GM18519 (cell line): ENCODE results near the gene MFN2.
A peak's percentile ranks its signal among the peaks of the same experiment; 100 is the strongest.
"Not testable (repeated sequence)": the region's sequence is repeated elsewhere in the genome, so short reads cannot be mapped to it uniquely, and the experiment has no call there.

Experiments used
- ATAC-seq: cut with Tn5 transposase; IDR thresholded peaks from one replicate; pipeline ENCODE4 v1.9.1; 2021; ENCODE audit warnings: mild to moderate bottlenecking, moderate library complexity; ENCODE audit not compliant: unreplicated experiment, low FRiP score

The MFN2 gene

DNA sequence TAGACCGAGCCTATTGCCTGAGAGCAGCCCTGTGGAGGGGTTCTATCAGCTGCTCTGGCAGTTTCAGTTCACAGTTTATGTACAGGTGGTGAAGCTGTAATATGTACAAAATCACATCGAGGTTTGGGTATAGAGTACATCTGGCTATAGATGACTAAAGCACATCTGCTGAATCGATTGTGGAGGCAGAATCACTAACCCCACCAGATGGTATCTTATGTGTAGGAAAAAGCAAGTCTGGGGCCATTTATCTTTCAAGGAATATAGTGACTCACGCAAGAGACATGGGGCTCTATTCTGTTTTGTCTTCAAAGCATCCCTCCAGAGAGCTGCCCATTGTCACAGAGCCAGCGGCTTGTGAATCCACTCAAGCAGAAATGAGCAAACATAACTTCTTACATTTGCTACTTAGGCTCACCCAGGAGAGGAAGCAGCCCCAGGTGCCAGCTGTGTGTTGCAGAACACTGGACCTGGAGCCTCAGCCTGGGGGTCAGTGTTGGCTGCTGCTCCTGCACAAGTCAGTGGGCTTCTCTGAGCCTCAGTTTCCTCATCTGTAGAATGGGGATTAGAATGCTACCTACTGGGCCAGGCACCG, 60.3 kb downstream of the MFN2 start:
- ATAC-seq, result peak; percentile 63

DNA sequence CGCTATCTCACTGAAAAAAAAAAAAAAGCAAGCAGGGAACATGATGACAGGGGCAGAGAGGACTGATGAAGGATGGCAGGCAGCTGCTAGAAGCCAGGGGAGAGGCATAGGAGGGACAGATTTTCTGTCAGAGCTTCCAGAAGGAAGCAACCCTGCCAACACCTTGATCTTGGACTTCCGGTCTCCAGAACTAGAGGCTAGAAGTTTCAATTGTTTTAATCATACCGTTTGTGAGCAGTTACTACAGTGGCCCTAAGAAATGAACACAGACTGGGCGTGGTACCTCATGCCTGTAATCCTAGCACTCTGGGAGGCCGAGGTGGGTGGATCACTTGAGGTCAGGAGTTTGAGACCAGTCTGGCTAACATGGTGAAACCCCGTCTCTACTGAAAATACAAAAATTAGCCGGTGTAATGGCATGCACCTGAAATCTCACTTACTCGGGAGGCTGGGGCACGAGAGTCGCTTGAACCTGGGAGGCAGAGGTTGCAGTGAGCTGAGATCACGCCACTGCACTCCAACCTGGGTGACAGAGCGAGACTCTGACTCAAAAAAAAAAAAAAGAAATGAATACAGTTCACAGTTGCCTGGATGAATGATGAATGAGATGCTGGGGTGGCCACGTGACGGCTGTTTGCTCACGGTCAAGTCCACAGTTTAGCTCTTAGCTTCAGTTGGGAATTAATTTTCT, 64.1 kb downstream of the MFN2 start:
- ATAC-seq, result not testable (repeated sequence)

DNA sequence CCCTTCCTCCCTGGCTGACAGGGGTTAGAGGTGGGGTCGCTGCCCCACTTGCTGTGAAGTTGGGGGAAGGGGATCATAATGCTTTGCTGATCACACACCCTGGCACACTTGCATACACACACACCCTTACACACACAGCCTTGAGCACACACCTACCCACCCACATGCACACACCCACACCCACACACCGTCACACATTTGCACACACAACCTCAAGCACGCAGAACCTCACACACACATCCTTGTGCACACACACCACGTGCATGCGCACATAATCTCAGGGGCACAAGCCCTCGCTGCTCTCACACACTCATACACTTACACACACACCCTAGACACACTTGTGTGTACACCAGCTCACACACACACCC, 66.5 kb downstream of the MFN2 start:
- no peak for ATAC-seq

DNA sequence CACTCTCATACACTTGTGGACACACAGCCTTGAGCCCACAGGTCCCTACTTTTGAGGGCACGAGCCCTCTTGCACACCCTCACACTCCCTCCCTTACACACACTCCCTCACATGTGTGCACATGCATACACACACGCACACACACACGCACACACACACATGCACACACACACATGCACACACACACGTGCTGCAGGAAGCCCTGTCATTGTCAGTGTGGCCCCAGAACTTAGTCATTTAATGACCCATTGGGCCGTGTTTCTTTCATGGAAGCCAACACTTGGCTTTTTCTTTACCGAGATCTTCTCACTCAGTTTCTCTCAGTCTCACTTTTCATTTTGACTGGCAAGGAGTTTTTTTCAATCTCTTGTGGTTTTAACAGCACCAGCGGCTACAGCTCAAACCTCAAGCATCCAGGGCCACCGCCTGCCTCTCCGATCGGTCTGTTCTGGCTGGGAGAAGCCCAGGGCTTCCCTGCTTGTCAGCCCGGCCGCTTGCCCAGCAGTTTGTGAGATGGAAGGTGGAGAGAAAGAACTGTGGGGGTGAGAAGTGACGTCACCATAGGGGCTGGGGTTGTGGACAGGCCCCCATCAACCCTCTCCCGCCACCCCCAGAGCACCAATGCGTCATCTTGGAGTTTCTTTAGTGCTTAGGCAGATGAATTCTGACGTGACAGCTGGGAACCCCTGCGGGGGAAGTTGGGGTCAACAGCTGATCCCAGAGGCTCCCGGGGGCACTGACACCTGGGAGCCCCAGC, 67.1 kb downstream of the MFN2 start:
- ATAC-seq, result no peak

DNA sequence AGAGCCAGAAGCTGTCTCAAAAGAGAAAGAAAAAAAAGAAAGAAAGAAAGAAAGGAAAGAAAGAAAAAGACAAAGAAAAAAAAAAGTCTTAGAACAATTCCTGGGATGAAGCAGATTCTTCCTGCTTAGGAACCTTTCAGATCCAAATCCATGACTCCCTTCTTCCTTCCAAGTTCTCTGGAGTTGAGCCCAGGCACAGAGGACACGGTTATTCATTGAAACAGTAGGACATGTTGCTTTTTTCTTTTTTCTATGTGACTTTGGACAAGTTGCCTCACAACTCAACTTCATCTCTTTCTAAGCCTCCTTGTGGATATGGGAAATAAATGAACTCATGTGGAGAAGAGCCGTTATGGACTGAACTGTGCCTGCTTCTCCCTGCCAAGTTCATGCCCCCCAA, 68.1 kb downstream of the MFN2 start:
- ATAC-seq, result no peak

DNA sequence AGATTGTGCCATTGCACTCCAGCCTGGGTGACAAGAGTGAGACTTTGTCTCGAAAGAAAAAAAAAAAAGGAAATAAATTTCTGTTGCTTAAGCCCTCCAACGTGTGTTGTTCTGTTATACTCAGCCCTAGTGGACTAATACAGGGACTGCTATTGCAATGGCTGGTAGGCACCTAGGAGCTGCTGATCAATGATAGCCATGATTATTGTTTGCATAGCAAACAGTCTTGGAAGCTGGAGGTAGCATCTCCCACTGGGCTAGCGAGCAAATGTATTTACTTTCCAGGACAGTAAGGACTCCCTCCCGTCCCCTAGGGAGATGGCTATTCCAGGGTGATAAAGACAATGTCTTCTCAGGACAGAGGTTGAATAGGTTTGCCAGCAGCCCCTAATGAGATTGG, 69.4 kb downstream of the MFN2 start:
- no peak for ATAC-seq

DNA sequence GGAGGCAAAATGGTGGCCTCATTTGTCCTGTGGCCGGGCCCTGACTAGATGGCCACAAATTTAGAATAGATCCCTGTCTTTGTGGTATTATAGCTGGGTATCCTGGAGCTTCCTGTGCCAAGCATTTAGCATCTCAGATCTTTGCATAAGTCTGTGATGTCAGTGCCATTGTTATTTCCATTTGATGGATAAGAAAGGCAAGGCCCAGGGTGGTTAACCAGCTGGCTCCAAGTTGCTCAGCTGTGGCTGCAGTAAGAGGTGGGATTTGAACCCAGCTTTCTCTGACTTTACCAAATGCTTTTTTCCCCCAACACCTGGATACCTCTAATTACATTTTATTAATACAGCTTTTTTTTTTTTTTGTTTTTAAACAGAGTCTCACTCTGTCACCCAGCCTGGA, 71.1 kb downstream of the MFN2 start:
- no peak for ATAC-seq

DNA sequence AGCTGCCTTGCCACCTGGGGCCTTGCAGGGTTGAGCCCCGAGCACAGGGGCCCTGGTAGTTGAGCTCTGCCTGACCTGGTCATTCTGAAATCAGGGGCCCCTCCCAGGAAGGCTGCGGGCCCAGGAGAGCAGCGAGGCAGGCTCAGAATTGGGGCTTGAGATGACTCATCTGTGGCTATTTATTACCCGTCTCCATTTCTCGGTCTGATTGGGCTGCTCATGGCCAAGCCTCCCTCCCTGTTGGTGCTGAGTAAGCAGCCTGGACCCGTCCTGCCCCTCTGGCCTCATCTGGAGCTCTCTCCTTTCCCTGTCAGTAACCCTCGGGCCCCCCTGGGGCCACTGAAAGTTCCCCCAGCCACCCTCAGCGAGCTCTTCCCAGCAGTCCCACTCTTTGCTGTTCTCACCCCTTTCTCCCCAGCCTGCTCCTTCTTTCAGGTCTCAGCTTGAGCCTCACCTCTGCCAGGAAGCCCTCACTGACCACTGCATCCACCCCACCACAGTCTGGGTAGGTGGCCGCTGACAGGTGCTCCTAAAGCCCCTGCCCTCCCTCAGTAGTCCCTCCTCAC, 71.8 kb downstream of the MFN2 start:
- peak; percentile 49 for ATAC-seq

DNA sequence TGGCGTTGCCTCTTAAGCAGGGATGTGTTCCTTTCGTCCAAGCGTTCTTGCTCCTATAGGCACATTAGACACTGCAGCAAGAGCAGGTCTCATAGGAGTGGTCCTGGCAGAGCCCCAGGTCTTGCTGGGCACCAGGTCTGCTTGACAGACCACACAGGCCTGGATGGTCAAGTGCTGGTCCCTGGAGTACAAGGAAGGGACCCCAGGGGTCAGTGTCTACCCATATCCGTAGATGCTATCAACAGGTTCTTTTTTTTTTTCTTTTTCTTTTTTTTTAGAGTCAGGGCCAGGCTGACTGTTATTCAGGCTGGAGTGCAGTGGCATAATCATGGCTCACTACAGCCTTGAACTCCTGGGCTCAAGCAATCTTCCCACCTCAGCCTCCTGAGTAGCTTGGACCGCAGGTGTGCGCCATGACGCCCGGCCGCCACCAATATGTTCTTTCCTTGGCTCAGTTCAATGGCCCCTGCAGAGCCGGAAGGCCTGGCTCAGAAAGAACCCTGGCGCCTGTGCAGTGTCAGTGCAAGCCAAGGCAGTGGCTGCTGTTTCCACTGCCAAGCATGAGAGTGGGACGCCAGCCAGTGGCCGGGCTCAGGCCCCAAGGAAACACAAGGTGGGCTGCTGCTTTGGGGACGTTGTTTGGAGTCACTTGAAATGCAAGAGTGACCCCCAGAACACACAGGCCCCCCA, 72.9 kb downstream of the MFN2 start:
- ATAC-seq, result no peak

DNA sequence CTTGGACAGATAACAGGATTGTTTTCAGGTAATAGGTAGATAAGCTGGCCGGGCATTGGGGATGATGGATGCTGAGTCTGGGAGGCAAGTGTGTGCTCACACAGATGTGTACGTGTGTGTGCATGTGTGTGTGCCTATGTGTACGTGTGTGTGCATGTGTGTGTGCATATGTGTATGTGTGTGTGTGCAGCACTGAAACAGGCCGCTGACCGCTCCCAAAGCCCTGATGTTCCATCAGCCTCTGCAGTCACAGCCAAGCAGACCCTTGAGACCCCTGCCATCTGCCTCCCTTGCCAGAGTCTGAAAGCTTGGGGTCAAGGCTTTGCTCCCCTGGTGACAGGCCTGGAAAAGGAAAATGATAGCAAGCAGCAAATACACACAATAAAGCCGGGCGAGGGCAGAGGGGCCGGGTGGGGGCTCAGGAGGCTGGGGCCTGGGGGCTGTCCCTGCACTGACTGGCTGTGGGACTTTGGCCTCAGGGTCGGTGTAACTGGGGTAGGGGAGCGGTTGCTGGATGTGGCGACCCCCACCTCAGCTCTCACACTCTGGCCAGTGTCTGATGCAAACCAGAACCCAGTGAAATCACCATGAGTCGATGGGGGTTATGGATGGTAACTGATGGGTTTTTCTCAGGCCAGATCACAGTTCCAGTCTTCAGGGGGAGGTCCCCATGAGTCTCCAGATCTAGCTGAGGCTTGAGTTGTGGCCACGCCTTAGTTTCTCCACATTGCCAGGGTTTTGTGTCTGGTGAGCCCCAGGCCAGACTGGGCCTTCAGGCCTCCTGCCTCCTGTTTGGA, 73.7 kb downstream of the MFN2 start:
- ATAC-seq, result no peak

DNA sequence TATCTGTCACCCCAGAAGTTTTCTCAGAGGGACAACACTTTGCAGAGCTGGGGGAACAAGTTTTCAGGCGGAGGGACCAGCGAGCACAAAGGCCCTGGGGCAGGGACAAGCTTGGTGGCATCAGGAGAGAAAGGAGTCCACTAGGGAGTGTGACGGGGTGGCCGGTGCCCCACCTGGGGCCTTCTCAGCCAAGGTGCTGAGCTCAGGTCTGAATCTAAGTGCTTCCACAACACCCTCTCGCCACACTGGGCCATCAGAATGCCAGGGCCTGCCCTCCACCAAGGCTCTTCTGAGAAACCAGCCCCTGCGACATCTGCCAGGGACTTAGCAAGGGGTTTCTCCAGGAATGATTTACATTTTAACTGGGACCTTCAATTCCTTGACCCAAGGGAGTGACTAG, 75.0 kb downstream of the MFN2 start:
- ATAC-seq, result no peak

DNA sequence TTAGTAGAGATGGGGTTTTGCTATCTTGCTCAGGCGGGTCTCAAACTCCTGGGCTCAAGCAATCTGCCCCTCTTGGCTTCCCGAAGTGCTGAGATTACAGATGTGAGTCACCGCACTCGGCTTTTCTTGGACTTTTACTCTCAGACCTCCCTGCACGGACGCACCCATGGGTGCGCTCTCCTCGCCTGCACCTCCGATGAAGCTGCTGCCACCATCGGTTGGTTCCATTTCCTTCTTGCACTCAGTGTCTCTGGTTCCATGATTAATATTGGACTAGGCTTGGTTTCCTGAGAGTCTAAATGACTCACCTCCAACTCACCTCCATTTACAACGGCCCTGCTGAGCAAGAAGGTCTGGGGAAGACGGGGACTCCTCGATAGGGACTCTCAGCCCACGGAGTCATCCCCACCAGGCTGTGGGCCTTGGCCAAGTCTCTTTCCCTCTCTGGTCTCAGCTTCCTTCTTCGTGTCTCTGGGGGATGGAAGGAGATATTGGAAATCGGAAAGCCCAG, 76.1 kb downstream of the MFN2 start:
- ATAC-seq, result no peak

DNA sequence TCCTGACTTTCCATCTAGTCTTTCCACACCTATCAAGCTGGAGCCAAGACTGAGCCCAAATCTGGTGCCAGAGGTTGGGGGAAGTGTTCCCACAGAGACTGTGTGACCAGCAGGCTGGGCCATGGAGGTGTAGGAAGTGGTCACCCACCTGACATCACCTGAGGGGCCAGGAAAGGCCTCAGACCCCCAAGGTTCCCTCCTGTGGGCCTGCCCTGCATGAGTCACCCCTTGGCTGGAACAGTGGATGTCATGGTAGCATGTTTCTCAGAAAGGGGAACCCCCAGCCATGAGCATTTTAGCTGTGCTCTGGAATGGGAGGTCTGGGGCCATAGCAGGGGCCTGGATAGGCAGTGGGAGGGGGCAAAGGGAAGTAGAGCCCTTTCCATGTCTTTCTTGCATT, 77.1 kb downstream of the MFN2 start:
- no peak for ATAC-seq

DNA sequence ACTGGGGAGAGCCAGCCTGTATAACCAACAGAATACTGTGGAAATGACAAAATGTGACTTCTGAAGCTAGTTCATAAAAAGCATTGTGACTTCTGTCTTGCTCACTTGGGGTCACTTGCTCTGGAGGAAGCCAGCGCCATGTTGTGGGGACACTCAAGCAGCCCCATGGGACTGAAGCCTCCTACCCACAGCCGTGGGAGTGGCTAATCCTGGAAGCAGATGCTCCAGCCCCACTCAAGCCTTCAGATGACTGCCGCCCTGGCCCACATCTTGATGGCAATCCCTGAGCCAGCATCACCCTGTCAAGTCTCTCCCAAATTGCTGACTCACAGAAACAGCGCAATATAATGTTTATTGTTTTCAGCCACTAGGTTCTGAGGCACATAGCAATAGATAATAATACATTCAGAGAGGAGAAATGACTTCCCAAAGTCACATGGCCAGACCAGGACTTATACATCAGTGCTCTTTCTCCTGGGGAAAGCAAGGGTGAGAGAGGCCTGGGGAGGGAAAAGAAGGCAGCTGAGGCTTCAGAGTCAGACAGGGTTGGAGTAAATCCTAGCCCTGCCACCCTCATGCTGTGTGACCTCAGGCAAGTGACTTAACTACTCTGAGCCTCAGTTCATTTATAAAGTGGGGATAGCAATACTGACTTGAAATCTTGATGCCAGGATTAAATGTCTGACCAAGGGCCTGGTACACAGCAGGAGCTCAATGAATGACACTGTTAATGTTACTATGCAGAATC, 77.9 kb downstream of the MFN2 start:
- ATAC-seq, result no peak

DNA sequence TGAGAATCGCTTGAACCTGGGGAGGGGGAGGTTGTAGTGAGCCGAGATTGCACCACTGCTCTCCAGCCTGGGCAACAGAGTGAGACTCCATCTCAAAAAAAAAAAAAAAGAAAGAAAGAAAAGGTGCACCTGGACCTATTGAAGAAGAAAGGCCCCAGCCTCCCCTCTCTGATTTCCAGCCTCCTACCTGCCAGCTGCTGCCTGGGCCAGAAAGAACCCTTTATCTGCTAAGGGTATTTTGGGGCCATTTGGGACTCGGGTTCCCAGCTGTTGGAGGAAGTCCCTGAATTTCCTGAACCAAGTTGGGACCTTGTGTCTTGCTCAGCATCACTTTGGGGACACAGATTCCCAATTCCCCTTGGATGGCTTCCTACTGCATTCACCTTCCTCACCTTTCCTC, 79.0 kb downstream of the MFN2 start:
- no peak for ATAC-seq

DNA sequence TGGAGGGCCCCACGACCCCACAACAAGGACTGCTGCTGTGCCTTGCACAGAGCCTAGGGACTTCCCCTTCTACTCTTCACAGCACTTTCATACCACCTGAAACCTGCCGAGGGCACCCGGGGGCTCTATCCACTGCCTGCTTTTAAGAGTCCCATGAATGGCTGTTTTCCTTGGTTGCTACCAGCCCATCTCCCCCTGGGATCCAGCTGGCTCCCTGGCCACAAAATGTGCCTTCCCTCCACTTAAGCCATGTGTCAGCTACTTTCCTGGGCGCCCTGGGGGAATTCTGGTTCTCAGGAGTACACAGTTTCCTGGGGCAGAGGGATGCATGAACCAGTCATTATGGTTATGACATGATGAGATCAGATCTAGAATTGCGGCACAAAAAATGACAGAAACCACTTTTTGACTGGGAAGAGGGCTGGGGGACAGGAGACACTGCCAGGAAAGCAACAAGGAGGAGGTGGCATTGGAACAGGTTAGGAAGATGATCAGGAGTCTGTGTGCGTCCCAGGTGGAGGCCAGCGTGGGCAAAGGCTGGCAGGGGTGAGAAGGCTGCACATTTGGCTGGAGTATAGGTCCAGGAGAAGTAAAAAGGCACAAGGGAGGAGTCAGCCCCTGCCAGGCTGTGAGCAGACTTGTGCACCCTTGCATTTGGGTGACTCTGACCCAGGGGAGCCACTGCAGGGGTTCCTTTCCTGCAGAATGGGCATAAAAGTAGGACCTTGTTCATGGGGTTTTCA, 79.6 kb downstream of the MFN2 start:
- no peak for ATAC-seq

DNA sequence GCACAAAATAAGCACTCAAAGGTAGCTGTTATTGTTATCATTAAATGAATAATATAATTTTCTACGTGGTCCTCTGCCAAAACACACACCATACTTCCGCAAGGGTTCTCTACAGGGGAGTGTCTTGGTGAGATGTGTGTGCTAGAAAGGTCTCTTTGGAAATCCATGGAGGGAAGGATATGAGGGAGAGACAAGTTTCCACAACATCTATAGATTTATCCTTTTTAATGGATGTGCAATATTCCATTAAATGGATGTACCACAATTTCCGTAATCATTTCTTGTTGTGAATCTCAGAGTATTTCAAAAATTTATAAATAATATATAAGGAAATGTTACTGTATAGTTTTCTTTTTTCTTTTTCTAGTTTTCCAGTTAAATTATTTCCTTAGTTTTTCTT, 80.3 kb downstream of the MFN2 start:
- ATAC-seq, result no peak
